OCI-LY7 (cell line): Measurements from ENCODE around the gene KIR3DL3. TPM values are rescaled to one million over a fixed set of nuclear protein-coding genes. Genes with fewer than 3 reads are reported as not detected.
"Not testable (repeated sequence)": the region's sequence is repeated elsewhere in the genome, so short reads cannot be mapped to it uniquely, and the experiment has no call there.

ENCODE experiments used
- BruUV-seq: library from RNA; stranded (reverse); fragments of 400-500 nt; replicated peaks from 2 replicates; lab custom pipeline; 2021; lab: Mats Ljungman, UMichigan
- CTCF ChIA-PET: fragments of 300-600 bp; sonication (Branson Sonifier 250); formaldehyde crosslinking; loops from one replicate; lab custom pipeline; 2022; ENCODE audit warnings: antibody characterized with exemption; ENCODE audit not compliant: unreplicated experiment; lab: Charles Lee
- POLR2A ChIA-PET: fragments of 300-600 bp; sonication (Branson Sonifier 250); formaldehyde crosslinking; loops from one replicate; lab custom pipeline; 2022; ENCODE audit warnings: antibody characterized with exemption; lab: Charles Lee
- DNase-seq: peaks from one replicate; pipeline ENCODE4 v3.0.0-alpha.2; 2015; ENCODE audit warnings: low spot score
- H2AFZ ChIP-seq: fragments of 200-600 bp; sonication (generic), shearing (Covaris generic); 2 replicates; pipeline ENCODE4 v1.6.1; 2014; ENCODE audit warnings: mild to moderate bottlenecking, antibody characterized with exemption, low read length, moderate library complexity
- H3K27ac ChIP-seq: fragments of 200-600 bp; sonication (generic); 2 replicates; pipeline ENCODE4 v1.5.1; 2014; ENCODE audit warnings: mixed run types, low read depth, mild to moderate bottlenecking, moderate library complexity, low read length, inconsistent platforms; ENCODE audit not compliant: poor library complexity, severe bottlenecking
- H3K36me3 ChIP-seq: fragments of 200-600 bp; sonication (generic); 2 replicates; pipeline ENCODE4 v1.6.1; 2014; ENCODE audit warnings: mild to moderate bottlenecking, antibody characterized with exemption, low read length, moderate library complexity, mixed read lengths; ENCODE audit not compliant: insufficient read depth
- H3K4me1 ChIP-seq: fragments of 200-600 bp; sonication (generic); 2 replicates; pipeline ENCODE4 v1.5.1; 2014; ENCODE audit warnings: mild to moderate bottlenecking, low read length; ENCODE audit not compliant: insufficient read depth, poor library complexity, severe bottlenecking
- H3K4me2 ChIP-seq: fragments of 200-600 bp; sonication (generic); 2 replicates; pipeline ENCODE4 v1.6.1; 2014; ENCODE audit warnings: mild to moderate bottlenecking, low read length
- H3K4me3 ChIP-seq: fragments of 200-600 bp; sonication (generic); 2 replicates; pipeline ENCODE4 v1.5.1; 2014; ENCODE audit warnings: mild to moderate bottlenecking, low read depth, low read length; ENCODE audit not compliant: poor library complexity, severe bottlenecking
- H3K79me2 ChIP-seq: fragments of 200-600 bp; sonication (generic); 2 replicates; pipeline ENCODE4 v1.6.1; 2016; ENCODE audit warnings: low read depth, mild to moderate bottlenecking, low read length, moderate library complexity, mixed read lengths; ENCODE audit not compliant: insufficient read depth
- H3K9me2 ChIP-seq: fragments of 200-600 bp; sonication (generic); 2 replicates; pipeline ENCODE4 v1.6.1; 2016; ENCODE audit warnings: mild to moderate bottlenecking, low read length, mixed read lengths; ENCODE audit not compliant: insufficient read depth
- H3K9me3 ChIP-seq: fragments of 200-600 bp; sonication (generic); 2 replicates; pipeline ENCODE4 v1.6.1; 2014; ENCODE audit warnings: mild to moderate bottlenecking, mixed run types, low read length, mixed read lengths
- H4K20me1 ChIP-seq: fragments of 200-600 bp; sonication (generic); 2 replicates; pipeline ENCODE4 v1.6.1; 2014; ENCODE audit warnings: mild to moderate bottlenecking, antibody characterized with exemption, low read length, moderate library complexity, mixed read lengths; ENCODE audit not compliant: insufficient read depth
- EZH2phosphoT487 ChIP-seq: fragments of 200-600 bp; sonication (generic); IDR thresholded peaks from 2 replicates; pipeline ENCODE4 v1.6.1; 2018; ENCODE audit warnings: low read depth, borderline replicate concordance, mild to moderate bottlenecking, mixed run types, antibody characterized with exemption, low read length, moderate library complexity, mixed read lengths
- intact Hi-C: fragments of 100-400 bp; cut with micrococcal nuclease; formaldehyde crosslinking; loops from one replicate; pipeline ENCODE4 v1.10.0; 2022; ENCODE audit not compliant: unreplicated experiment
- total RNA-seq, 2 experiments: library from RNA; depleted of rRNA in 1 of 2; stranded (reverse); fragments of >200 nt in 1 of 2; shearing (Covaris generic) in 1 of 2; gene quantifications; 2 replicates each; pipeline ENCODE4 v1.2.3, GENCODE V29; 2014 to 2022
- TF ChIP-seq, protein P1 (sequence below): fragments of 200-600 bp; sonication (generic); conservative IDR thresholded peaks from 2 replicates; pipeline ENCODE4 v1.5.1; 2014; ENCODE audit warnings: mild to moderate bottlenecking, antibody characterized with exemption, low read length, moderate library complexity, mixed read lengths

KIR3DL3 gene
- total RNA-seq, 2 experiments from 2014 or later, result not detected

DNA sequence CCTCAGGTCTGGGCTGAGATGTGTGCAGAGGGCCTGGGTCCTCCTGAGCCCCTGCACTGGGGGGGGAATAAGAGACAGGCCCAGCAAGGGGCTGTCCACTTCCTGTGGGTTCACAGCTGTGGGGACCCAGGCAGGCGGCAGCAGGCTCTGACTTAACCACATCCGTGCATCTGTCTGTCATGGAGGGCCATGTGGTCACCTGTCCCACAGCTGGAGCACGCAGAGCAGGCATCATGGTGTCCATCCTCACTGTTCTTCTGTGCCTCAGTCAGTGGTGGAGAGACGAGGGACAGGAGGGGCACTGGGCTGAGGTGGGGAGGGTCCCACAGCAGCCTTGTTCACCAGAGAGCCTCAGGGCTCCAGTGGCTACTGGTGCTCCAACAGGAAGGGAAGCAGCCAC is 16.3 kb upstream of the KIR3DL3 start:
- peaks cover 3% of the 10 kb centered on the region for H3K4me1 ChIP-seq
- no peak overlapping the region for H2AFZ ChIP-seq
- no peak overlapping the region for H3K27ac ChIP-seq
- no peak overlapping the region for H3K4me2 ChIP-seq
- POLR2A ChIA-PET, result no interaction called here
- H3K79me2 ChIP-seq, result no peaks in the 10 kb centered on the region
- CTCF ChIA-PET, result no interaction called here
- H3K4me3 ChIP-seq, result no peak overlapping the region
- peak; percentile 9 for DNase-seq
- H3K36me3 ChIP-seq, result no peaks in the 10 kb centered on the region
- intact Hi-C loops, result no loop called here
- no peaks in the 10 kb centered on the region for H3K9me3 ChIP-seq
- no peak for TF ChIP-seq EZH2phosphoT487
- TF ChIP-seq, protein P1, sequence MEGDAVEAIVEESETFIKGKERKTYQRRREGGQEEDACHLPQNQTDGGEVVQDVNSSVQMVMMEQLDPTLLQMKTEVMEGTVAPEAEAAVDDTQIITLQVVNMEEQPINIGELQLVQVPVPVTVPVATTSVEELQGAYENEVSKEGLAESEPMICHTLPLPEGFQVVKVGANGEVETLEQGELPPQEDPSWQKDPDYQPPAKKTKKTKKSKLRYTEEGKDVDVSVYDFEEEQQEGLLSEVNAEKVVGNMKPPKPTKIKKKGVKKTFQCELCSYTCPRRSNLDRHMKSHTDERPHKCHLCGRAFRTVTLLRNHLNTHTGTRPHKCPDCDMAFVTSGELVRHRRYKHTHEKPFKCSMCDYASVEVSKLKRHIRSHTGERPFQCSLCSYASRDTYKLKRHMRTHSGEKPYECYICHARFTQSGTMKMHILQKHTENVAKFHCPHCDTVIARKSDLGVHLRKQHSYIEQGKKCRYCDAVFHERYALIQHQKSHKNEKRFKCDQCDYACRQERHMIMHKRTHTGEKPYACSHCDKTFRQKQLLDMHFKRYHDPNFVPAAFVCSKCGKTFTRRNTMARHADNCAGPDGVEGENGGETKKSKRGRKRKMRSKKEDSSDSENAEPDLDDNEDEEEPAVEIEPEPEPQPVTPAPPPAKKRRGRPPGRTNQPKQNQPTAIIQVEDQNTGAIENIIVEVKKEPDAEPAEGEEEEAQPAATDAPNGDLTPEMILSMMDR, result no peak
- BruUV-seq, result no TSS peak
- no peaks in the 10 kb centered on the region for H3K9me2 ChIP-seq
- H4K20me1 ChIP-seq, result no peaks in the 10 kb centered on the region

DNA sequence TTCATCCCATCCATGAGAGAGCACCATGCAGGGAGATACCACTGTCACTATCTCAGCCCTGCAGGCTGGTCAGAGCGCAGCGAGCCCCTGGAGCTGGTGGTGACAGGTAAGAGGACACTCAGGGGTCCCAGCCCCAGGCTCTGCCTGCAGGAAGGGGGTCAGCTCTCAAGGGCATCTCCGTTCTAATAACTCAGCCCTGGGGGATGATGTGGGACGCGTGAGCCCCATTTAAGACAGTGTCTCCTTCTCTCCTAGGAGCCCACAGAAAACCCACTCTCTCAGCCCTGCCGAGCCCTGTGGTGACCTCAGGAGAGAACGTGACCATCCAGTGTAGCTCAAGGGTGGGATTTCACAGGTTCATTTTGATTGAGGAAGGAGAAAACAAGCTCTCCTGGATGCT is 15.5 kb upstream of the KIR3DL3 start:
- POLR2A ChIA-PET, result no interaction called here
- intact Hi-C loops, result no loop called here
- Histone ChIP-seq H3K4me1 (peaks cover 3% of the 10 kb centered on the region), H3K36me3 (no peaks in the 10 kb centered on the region), H2AFZ (no peak overlapping the region), H3K79me2 (no peaks in the 10 kb centered on the region), H3K9me2 (no peaks in the 10 kb centered on the region), H4K20me1 (no peaks in the 10 kb centered on the region), H3K9me3 (no peaks in the 10 kb centered on the region), H3K4me2 (no peak overlapping the region), H3K27ac (no peak overlapping the region), H3K4me3 (no peak overlapping the region)
- CTCF ChIA-PET, result no interaction called here
- TF ChIP-seq, protein P1, result no peak
- TF ChIP-seq EZH2phosphoT487, result no peak
- DNase-seq, result no peak
- no TSS peak for BruUV-seq

DNA sequence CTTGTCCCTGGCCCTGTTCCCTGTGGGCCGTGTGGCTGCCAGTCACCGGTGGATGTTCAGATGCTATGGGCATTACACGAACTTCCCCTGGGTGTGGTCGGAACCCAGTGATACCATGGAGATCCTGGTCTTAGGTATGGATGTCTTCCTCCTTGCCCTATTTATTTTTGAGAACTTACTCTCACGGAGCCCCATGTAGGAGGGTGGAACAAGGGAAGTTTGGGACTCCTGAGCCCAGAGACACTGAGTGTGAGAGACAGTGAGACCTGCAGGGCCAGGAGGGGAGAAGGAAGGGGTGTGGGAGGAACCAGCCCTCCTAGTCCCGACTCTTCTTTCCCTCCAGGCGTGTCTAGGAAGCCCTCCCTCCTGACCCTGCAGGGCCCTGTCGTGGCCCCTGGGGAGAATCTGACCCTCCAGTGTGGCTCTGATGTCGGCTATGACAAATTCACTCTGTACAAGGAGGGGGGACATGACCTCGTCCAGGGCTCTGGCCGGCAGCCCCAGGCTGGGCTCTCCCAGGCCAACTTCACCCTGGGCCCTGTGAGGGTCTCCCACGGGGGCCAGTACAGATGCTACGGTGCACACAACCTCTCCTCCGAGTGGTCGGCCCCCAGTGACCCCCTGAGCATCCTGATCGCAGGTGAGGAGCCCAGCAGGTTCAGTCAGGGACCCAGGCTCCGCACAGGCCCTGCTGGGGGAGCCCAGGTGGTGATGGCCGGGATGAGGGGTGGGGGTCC is 14.9 kb upstream of the KIR3DL3 start:
- DNase-seq, result no peak
- TF ChIP-seq EZH2phosphoT487, result no peak
- TF ChIP-seq, protein P1, result no peak
- Histone ChIP-seq H3K27ac (no peak overlapping the region), H4K20me1 (no peaks in the 10 kb centered on the region), H3K79me2 (no peaks in the 10 kb centered on the region), H2AFZ (no peak overlapping the region), H3K9me2 (no peaks in the 10 kb centered on the region), H3K36me3 (no peaks in the 10 kb centered on the region), H3K4me1 (peaks cover 3% of the 10 kb centered on the region), H3K4me3 (no peak overlapping the region), H3K9me3 (no peaks in the 10 kb centered on the region), H3K4me2 (no peak overlapping the region)
- no TSS peak for BruUV-seq
- ChIA-PET CTCF (no interaction called here), POLR2A (no interaction called here)
- intact Hi-C loops, result no loop called here

DNA sequence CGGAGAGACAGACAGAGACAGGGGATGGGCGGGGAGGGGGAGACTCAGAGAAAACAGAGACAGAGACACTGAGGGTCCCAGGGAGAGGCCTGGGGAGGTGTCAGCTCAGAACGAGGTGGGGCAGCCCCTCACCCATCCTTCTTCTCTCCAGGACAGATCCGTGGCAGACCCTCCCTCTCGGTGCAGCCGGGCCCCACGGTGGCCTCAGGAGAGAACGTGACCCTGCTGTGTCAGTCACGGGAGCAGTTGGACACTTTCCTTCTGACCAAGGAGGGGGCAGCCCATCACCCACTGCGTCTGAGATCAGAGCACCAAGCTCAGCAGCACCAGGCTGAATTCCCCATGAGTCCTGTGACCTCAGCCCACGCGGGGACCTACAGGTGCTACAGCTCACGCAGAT is 14.3 kb upstream of the KIR3DL3 start:
- H3K4me1 ChIP-seq, result not testable (repeated sequence)

More for the DNA sequence above, 14.3 kb upstream of the KIR3DL3 start:
- H3K4me2 ChIP-seq, H3K79me2 ChIP-seq, H3K4me3 ChIP-seq, intact Hi-C loops, DNase-seq, H2AFZ ChIP-seq, H3K36me3 ChIP-seq, H4K20me1 ChIP-seq, H3K9me2 ChIP-seq, H3K27ac ChIP-seq, POLR2A ChIA-PET, BruUV-seq, H3K9me3 ChIP-seq, CTCF ChIA-PET: not testable (repeated sequence)
